Measurements from ENCODE around the gene NMNAT1. TPM values are rescaled to one million over a fixed set of nuclear protein-coding genes. Genes with fewer than 3 reads are reported as not detected.
"Not testable (repeated sequence)": the region's sequence is repeated elsewhere in the genome, so short reads cannot be mapped to it uniquely, and the experiment has no call there.

Gene NMNAT1
- total RNA-seq, 2 donors from 2014 or later, result 9.8 to 12.3 TPM

DNA sequence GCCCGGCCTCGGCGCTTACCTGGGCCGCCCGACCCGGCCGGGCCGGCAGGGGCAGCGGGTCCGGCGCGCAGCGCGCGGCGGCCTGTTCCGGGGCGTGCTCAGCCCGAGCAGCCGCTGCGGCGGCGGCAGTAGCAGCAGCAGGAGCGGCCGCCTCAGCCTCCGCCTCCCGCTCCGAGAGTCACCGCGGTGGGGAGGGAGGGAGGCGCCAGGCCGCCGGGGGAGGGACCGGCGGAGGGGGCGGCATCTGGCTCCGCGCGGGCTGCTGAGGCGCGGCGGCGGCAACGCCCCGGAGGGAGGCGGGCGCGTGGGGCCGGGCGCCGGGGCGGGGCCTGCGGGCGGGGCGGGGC is 33.2 kb upstream of the NMNAT1 start, which contains the start of gene CTNNBIP1:
Gene CTNNBIP1, minus strand, starts transcription at position 194 of the 347 bp plus-strand sequence. CDS start 38,205 bp downstream, outside the sequence.
- DNase-seq (ENCODE audit: low spot score) (no peak), ATAC-seq (peak; percentile 91 to 93)
- peaks cover 39 to 46% of the 10 kb centered on the region in 2 donors for H3K4me1 Mint-ChIP-seq (ENCODE audit: low read depth in 2 of 2)
- H3K27me3 Mint-ChIP-seq, result no peaks in the 10 kb centered on the region
- H3K9me3 Mint-ChIP-seq, result no peaks in the 10 kb centered on the region
- no peaks in the 10 kb centered on the region for H3K36me3 Mint-ChIP-seq
- H3K4me3 Mint-ChIP-seq, result peak within 1 kb of the TSS; percentile 100
- H3K27ac Mint-ChIP-seq, result peak within 1 kb of the TSS; percentile 94 to 99

DNA sequence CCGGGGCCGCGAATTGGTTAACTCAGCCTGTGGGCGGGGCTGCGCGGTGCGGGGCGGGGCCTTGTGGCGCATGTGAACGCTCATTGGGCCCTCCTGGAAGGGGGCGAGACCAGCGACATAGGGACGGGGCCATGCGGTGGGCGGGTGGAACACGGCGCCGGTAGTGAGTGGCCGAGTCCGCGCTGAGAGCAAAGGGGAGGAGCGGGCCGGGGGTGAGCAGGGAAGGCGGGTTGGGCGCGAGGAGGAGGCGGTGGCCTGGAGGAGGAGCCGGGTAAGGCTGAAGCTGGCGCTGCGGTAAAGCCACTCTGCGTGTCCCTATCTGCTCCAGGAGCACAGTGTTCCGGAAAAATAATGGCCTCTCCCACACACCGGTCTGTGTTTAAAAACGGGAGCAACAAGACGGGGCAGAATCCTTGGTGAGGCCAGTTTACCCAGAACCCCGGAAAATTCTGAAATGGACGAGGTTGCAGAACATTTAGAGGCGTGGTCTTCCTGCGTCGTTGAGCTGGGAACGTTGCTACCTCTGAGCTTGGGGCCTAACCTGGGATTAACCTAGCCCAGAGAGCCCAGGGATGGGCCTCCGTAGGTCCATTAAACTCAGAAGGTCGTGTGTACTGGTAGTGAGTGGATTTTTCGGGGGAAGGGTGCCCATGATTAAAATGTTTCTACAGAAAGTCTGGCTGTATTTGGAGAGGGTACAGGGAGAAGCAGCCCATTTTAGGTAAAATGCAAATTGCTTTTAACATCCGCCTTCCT is 32.7 kb upstream of the NMNAT1 start:
- no peaks in the 10 kb centered on the region for H3K27me3 Mint-ChIP-seq
- no peaks in the 10 kb centered on the region for H3K9me3 Mint-ChIP-seq
- peak overlapping the region; percentile 90 for H3K4me3 Mint-ChIP-seq
- H3K27ac Mint-ChIP-seq, result peak overlapping the region; percentile 92 to 93
- peak; percentile 100 for DNase-seq (ENCODE audit: low spot score)
- no peaks in the 10 kb centered on the region for H3K36me3 Mint-ChIP-seq
- peaks cover 35 to 41% of the 10 kb centered on the region in 2 donors for H3K4me1 Mint-ChIP-seq (ENCODE audit: low read depth in 2 of 2)
- peak; percentile 96 to 97 for ATAC-seq

DNA sequence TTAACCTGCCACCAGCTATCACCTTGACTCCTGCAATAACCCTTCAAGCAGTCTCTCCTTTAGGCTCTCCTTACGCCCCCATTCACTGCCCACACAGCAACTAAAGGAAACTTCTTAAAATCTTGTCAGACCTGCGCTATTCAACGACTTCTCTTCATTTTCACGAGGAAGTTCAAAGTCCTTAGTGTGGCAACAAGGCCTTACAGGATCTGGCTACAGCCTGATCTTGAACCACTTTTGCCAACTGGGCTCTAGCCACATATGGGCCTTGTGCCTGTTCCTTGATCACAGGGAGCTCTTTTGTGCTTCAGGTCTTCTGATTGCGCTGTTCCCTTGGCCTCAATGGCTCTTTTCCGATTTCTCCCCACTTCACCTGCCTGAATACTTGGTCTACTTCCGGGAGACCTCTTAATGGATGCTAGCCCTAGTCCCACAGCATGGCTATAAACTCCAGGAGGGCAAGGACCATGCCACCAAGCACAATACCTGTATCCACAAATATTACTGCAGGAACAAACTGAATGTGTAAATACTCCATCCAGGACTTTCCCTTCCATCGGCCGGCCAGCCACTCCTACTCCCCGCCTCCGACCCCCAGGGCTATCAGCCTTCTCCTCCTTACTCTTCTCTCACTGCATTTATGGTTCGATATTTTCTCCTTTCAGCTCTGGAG is 30.9 kb upstream of the NMNAT1 start:
- ATAC-seq (no peak), DNase-seq (ENCODE audit: low spot score) (no peak)
- Mint-ChIP-seq H3K27me3 (no peaks in the 10 kb centered on the region), H3K4me1 (ENCODE audit: low read depth in 2 of 2) (peaks cover 33 to 37% of the 10 kb centered on the region in 2 donors), H3K27ac (peak overlapping the region; percentile 39 to 67), H3K9me3 (no peaks in the 10 kb centered on the region), H3K4me3 (peak overlapping the region; percentile 44), H3K36me3 (no peaks in the 10 kb centered on the region)

DNA sequence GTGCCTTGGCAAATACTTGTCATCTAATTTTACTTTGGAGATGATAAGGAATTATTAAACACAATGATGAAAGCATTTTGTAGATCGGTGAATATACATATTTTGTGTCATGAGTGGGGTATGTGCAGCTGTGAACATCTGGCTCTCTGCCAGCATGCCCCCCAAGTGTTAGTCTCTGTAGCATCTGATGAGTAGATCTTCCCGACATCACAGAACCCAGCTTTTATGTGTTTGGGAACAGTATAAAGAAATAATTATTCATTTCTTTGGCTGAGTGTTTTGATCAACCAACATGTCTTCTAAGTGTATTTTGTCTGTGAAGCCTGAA is 28.7 kb upstream of the NMNAT1 start:
- Mint-ChIP-seq H3K27ac (no peak overlapping the region), H3K9me3 (no peaks in the 10 kb centered on the region), H3K36me3 (no peaks in the 10 kb centered on the region), H3K4me1 (ENCODE audit: low read depth in 2 of 2) (peaks cover 16 to 23% of the 10 kb centered on the region in 2 donors), H3K27me3 (no peaks in the 10 kb centered on the region), H3K4me3 (no peak overlapping the region)
- no peak for ATAC-seq
- no peak for DNase-seq (ENCODE audit: low spot score)

DNA sequence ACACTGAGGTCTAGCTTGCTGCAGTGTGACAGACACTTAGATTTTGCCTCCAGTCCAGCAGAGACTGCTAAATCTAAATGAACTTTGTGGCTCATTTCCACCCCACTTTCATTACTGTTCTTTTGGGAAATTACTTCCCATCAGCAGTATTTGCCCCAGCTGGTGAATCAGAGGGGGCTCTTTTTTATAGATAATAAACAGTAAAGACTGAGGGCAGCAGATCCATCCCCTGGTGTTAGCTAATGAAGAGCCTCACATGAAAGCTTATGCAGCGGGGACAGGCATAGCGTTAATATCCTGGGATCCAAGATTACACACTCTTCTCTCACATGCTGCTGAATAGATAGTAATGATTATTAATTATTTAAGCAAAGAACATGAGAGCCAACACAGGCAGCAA is 26.8 kb upstream of the NMNAT1 start:
- Mint-ChIP-seq H3K9me3 (no peaks in the 10 kb centered on the region), H3K27me3 (no peaks in the 10 kb centered on the region), H3K4me1 (ENCODE audit: low read depth in 2 of 2) (peaks cover 7 to 13% of the 10 kb centered on the region in 2 donors), H3K36me3 (no peaks in the 10 kb centered on the region), H3K27ac (no peak overlapping the region), H3K4me3 (no peak overlapping the region)
- ATAC-seq, result no peak
- DNase-seq (ENCODE audit: low spot score), result no peak

DNA sequence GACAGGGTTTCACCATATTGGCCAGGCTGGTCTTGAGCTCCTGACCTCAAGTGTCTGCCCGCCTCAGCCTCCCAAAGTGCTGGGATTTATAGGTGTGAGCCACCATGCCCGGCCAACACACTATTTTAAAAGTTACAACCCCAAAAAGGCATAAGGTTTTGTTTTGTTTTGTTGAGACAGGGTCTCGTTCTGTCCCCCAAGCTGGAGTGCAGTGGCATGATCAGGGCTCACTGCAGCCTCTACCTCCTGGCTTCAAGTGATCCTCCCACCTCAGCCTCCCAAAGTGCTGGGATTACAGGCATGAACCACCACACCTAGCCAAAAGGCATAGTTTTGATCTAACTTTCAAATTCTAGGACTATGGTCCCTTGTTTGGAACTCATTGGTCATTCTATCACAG is 25.8 kb upstream of the NMNAT1 start:
- ATAC-seq; H3K27me3 Mint-ChIP-seq; H3K4me3 Mint-ChIP-seq; H3K4me1 Mint-ChIP-seq (ENCODE audit: low read depth in 2 of 2); H3K27ac Mint-ChIP-seq; H3K9me3 Mint-ChIP-seq; H3K36me3 Mint-ChIP-seq; DNase-seq (ENCODE audit: low spot score): not testable (repeated sequence)

DNA sequence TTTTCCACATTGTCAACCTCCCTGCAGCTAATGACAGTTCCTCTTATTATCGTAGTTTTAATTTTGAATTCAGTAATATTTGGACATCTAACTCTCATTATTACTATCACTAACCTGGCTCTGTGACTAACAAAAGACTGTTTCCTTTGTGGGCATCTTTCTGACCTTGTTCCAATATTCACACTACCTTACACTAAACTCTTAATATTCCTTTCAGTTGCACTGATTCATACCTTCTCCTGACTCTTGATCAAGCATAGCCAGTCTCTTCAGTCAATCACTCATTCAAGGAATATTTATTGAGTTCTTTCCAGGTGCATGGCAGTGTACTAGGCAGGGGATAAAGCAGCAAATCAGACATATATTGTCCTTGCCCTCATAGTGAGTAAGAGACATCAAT is 25.4 kb upstream of the NMNAT1 start:
- no peaks in the 10 kb centered on the region for H3K36me3 Mint-ChIP-seq
- DNase-seq (ENCODE audit: low spot score) (no peak), ATAC-seq (no peak)
- H3K4me1 Mint-ChIP-seq (ENCODE audit: low read depth in 2 of 2), result peaks cover 0 to 4% of the 10 kb centered on the region in 2 donors
- no peaks in the 10 kb centered on the region for H3K9me3 Mint-ChIP-seq
- no peak overlapping the region for H3K27ac Mint-ChIP-seq
- H3K4me3 Mint-ChIP-seq, result no peak overlapping the region
- no peaks in the 10 kb centered on the region for H3K27me3 Mint-ChIP-seq

DNA sequence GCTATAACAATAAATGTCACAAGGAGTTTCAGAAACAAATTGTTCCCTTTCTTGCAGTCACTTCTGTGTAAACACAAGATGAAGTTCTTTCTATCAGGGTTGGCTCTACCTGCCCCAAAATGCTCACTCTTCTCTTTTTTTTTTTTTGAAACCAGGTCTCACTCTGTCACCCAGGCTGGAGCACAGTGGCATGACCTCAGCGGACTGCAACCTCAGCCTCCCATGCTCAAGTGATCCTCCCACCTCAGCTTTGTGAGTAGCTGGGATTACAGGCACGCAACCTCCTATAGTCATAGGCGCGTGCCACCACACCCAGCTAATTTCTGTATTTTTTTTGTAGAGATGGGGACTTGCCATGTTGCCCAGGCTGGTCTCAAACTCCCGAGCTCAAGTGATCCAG is 22.7 kb upstream of the NMNAT1 start:
- Mint-ChIP-seq H3K27ac (no peak overlapping the region), H3K4me3 (no peak overlapping the region), H3K36me3 (no peaks in the 10 kb centered on the region)

DNA sequence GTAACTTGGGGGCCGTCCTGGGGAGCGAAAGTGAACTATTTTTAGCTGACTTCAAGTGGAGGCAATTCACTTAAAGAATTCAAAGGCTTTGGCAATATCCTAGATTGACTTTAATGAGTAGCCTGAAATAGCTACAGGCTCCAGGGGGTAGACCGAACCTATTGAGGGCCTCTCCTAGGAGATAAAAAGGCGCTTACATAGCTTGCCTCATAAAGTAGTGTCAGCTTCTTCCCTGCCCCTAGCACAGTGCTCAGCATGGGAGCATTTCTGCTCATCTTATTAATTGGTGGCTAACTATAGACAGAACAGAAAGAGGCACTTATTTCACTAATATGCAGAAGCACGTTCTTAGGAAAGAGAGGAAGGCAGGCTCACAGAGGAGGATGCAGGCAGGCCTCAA is 20.9 kb upstream of the NMNAT1 start:
- Mint-ChIP-seq H3K9me3 (no peaks in the 10 kb centered on the region), H3K27me3 (no peaks in the 10 kb centered on the region), H3K4me1 (ENCODE audit: low read depth in 2 of 2) (peaks cover 0 to 4% of the 10 kb centered on the region in 2 donors), H3K36me3 (no peaks in the 10 kb centered on the region), H3K27ac (no peak overlapping the region), H3K4me3 (no peak overlapping the region)
- ATAC-seq (no peak), DNase-seq (ENCODE audit: low spot score) (no peak)

More for the DNA sequence above, 22.7 kb upstream of the NMNAT1 start:
- Mint-ChIP-seq H3K4me1 (ENCODE audit: low read depth in 2 of 2) (peaks cover 0 to 4% of the 10 kb centered on the region in 2 donors), H3K27me3 (no peaks in the 10 kb centered on the region), H3K9me3 (no peaks in the 10 kb centered on the region)
- ATAC-seq (no peak), DNase-seq (ENCODE audit: low spot score) (no peak)

DNA sequence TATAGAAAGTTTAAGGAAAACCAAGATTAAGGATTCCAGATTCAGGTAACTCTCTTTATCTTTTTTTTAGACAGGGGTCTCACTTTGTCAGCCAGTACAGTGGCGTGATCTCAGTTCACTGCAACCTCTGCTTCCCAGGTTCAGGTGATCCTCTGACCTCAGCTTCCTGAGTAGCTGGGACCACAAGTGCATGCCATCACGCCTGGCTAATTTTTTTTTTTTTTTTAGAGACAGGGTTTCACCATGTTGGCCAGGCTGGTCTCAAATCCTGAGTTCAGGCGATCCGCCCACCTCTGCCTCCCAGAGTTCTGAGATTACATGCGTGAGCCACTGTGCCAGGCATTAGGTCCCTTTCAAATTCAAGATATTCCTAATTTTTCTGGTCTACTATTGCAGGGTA is 16.0 kb upstream of the NMNAT1 start:
- Mint-ChIP-seq H3K27ac (no peak overlapping the region), H3K36me3 (peaks cover 4% of the 10 kb centered on the region), H3K4me3 (no peak overlapping the region), H3K27me3 (no peaks in the 10 kb centered on the region), H3K9me3 (no peaks in the 10 kb centered on the region), H3K4me1 (ENCODE audit: low read depth in 2 of 2) (no peaks in the 10 kb centered on the region)
- DNase-seq (ENCODE audit: low spot score) (no peak), ATAC-seq (no peak)

DNA sequence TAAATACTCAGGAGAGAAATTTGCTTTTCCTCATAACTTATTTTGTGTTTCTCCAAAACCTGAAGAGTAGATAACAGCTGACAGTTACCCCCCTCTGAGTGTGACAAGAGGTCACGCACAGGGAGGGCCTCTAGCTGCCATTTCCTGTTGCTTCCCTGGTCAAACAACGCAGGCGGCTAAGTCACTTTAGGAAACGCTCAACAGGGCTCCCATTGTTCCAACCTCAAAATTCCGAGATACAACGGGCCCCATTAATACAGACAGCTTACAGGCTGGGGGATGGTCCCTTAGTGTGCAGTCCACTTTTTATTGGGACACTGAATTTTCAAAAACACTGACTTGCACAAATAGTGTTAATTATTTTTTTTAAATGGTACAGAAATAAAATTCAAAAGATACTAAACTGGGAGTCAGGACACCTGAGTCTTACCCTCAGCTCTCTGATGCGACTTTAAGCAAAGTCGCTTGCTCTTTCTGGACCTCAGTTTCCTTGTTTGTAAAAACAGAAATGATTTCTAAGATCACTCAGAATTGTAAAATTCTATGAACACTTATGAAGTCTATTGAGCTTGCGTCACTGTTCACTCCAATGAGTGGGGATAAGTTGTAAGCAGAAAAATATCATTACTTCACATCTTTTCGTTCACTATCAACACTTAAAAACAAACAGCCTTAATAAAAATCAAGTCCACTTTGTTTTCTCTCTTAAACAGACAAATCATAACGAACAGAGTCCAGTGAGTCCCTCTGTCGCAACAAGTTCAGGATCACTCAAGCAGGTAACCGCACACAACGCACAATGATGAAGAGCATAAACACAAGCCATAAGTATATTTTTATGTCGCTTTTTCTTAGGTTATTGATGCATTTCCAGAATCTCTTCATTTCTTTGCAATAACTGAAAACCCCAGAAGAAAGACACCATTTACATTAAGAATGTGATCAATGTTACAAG is 13.6 kb upstream of the NMNAT1 start:
- Mint-ChIP-seq H3K4me1 (ENCODE audit: low read depth in 2 of 2) (no peaks in the 10 kb centered on the region), H3K27me3 (no peaks in the 10 kb centered on the region), H3K36me3 (peaks cover 4% of the 10 kb centered on the region), H3K9me3 (no peaks in the 10 kb centered on the region), H3K27ac (no peak overlapping the region), H3K4me3 (no peak overlapping the region)
- DNase-seq (ENCODE audit: low spot score) (no peak), ATAC-seq (no peak)

DNA sequence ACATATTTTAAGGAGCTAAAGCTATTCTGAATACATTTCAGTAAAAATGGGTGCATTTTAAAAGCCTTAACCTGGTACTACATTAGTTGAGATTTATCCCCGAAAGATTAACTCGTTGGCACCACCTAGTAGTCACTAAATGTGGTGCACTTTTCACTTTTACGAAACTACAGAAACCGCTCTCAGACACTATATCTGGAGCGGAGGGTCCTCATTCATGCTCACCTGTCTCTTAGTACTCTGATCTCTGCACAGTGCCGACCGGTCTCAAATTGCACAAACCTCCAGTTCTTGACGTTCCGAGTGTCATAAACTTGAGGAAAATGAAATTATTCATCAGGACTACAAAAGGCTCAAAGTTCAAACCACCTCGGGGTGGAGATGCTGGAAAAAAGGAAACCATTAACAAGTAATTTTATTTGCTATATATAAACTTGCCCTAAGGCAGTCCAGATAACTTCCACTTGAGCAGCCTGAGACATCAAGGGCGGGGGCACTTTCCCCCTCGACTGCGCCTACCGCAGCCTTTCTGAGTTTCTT is 806 bp upstream of the NMNAT1 start:
- Mint-ChIP-seq H3K4me3 (peak overlapping the region; percentile 99), H3K27ac (peak overlapping the region; percentile 97 to 99), H3K36me3 (no peaks in the 10 kb centered on the region), H3K27me3 (no peaks in the 10 kb centered on the region), H3K9me3 (no peaks in the 10 kb centered on the region), H3K4me1 (ENCODE audit: low read depth in 2 of 2) (peaks cover 10% of the 10 kb centered on the region in 2 donors)
- ATAC-seq (peak in 1 of 2 donors; percentile 45), DNase-seq (ENCODE audit: low spot score) (no peak)

DNA sequence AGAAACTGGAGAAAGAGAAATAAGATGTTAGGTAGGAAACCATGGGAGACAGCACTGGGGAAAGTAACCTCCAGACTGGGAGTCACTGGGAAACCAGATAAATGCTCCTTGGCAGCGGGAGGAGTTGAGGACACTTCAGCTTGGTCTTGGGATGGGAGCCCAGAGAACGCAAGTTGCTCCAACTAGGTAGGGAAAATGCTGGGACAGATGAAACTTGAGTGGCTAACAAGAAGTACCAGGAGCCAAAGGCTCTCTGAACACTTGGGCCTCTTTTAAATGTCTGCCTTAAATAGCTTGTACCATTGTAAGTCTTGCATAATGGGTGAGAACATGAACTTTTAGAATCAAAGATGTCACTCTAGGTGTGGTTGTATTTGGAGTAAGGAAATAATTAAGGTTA is 3.0 kb downstream of the NMNAT1 start:
- Mint-ChIP-seq H3K4me3 (no peak overlapping the region), H3K36me3 (no peaks in the 10 kb centered on the region), H3K27me3 (no peaks in the 10 kb centered on the region), H3K9me3 (no peaks in the 10 kb centered on the region), H3K4me1 (ENCODE audit: low read depth in 2 of 2) (peaks cover 20% of the 10 kb centered on the region in 2 donors), H3K27ac (no peak overlapping the region)
- no peak for DNase-seq (ENCODE audit: low spot score)
- ATAC-seq, result no peak
